Thoracic aorta (tissue), 2 donors: ENCODE data around the gene CTNNA2. TPM values are rescaled to one million over a fixed set of nuclear protein-coding genes. Genes with fewer than 3 reads are reported as not detected.

Source experiments
- ATAC-seq: fragments of 150-250 bp; one replicate; pipeline ENCODE4 v1.8.0; 2017; ENCODE audit warnings: low read depth; ENCODE audit not compliant: insufficient number of reproducible peaks, low FRiP score
- DNase-seq: peaks from one replicate; pipeline ENCODE4 v3.0.0-alpha.2; 2020; ENCODE audit warnings: low spot score
- H3K27ac ChIP-seq, 2 donors: fragments of 200-600 bp; sonication (generic); 1 replicate in 1 of 2; 2 replicates in 1 of 2; pipeline ENCODE4 v1.5.1; 2016; ENCODE audit warnings: mild to moderate bottlenecking in 2 of 2, moderate library complexity in 2 of 2
- H3K27me3 ChIP-seq: fragments of 200-600 bp; sonication (generic); replicated peaks from 2 replicates; pipeline ENCODE4 v1.6.0; 2016; ENCODE audit warnings: mild to moderate bottlenecking; ENCODE audit not compliant: insufficient read depth
- H3K36me3 ChIP-seq: fragments of 200-600 bp; sonication (generic); one replicate; pipeline ENCODE4 v1.5.1; 2016
- H3K4me1 ChIP-seq, 2 donors: fragments of 200-600 bp; sonication (generic); 1 replicate in 1 of 2; 2 replicates in 1 of 2; pipeline versions ENCODE4 v1.5.1 to v1.6.0; 2016; ENCODE audit warnings: low read depth in 2 of 2, mild to moderate bottlenecking in 1 of 2; ENCODE audit not compliant: control insufficient read depth in 1 of 2
- H3K4me3 ChIP-seq: fragments of 200-600 bp; sonication (generic); 2 replicates; pipeline ENCODE4 v1.5.1; 2016; ENCODE audit warnings: mild to moderate bottlenecking
- H3K9me3 ChIP-seq: fragments of 200-600 bp; sonication (generic); 2 replicates; pipeline ENCODE4 v1.5.1; 2016
- CTCF ChIP-seq: fragments of 200-600 bp; sonication (generic); IDR thresholded peaks from one replicate; pipeline ENCODE4 v1.5.1; 2019; ENCODE audit warnings: antibody characterized with exemption
- total RNA-seq, 2 donors: library from RNA; depleted of rRNA; stranded (reverse); fragments of >200 nt; gene quantifications; one replicate each; pipeline versions ENCODE4 v1.1.0 to v1.2.3, GENCODE V29; 2016

The CTNNA2 gene
- total RNA-seq, 2 donors from 2014 or later = not detected

- Histone ChIP-seq H3K4me1 (no peaks in the 10 kb centered on the region), H3K4me3 (no peak overlapping the region), H3K9me3 (no peaks in the 10 kb centered on the region), H3K27ac (no peak overlapping the region), H3K27me3 (no peaks in the 10 kb centered on the region), H3K36me3 (no peaks in the 10 kb centered on the region)
- ATAC-seq = no peak
- no peak for DNase-seq
- TF ChIP-seq CTCF = no peak
Measured at GRCh38 chr2:79711098-79711497, 198.2 kb downstream of the CTNNA2 start.

- Histone ChIP-seq H3K4me1 (no peaks in the 10 kb centered on the region), H3K9me3 (no peaks in the 10 kb centered on the region), H3K27ac (no peak overlapping the region), H3K36me3 (no peaks in the 10 kb centered on the region), H3K4me3 (no peak overlapping the region), H3K27me3 (no peaks in the 10 kb centered on the region)
- no peak for ATAC-seq
- TF ChIP-seq CTCF = no peak
- DNase-seq = no peak
Measured at GRCh38 chr2:79713131-79713785, 200.4 kb downstream of the CTNNA2 start.

GRCh38 chr2:79714283-79714682 lies 201.4 kb downstream of the CTNNA2 start:
- H3K9me3 ChIP-seq = no peaks in the 10 kb centered on the region
- no peak overlapping the region for H3K27ac ChIP-seq
- H3K27me3 ChIP-seq = no peaks in the 10 kb centered on the region
- no peak for ATAC-seq
- no peaks in the 10 kb centered on the region for H3K4me1 ChIP-seq
- no peaks in the 10 kb centered on the region for H3K36me3 ChIP-seq
- TF ChIP-seq CTCF = no peak
- DNase-seq = no peak
- H3K4me3 ChIP-seq = no peak overlapping the region

GRCh38 chr2:79715338-79715737 lies 202.5 kb downstream of the CTNNA2 start:
- Histone ChIP-seq H3K9me3 (no peaks in the 10 kb centered on the region), H3K27ac (no peak overlapping the region), H3K27me3 (no peaks in the 10 kb centered on the region), H3K4me1 (no peaks in the 10 kb centered on the region), H3K4me3 (no peak overlapping the region), H3K36me3 (no peaks in the 10 kb centered on the region)
- no peak for TF ChIP-seq CTCF
- no peak for ATAC-seq
- no peak for DNase-seq

- Histone ChIP-seq H3K4me3 (no peak overlapping the region), H3K4me1 (no peaks in the 10 kb centered on the region), H3K36me3 (no peaks in the 10 kb centered on the region), H3K27me3 (no peaks in the 10 kb centered on the region), H3K27ac (no peak overlapping the region), H3K9me3 (no peaks in the 10 kb centered on the region)
- TF ChIP-seq CTCF = no peak
- DNase-seq = no peak
- no peak for ATAC-seq
Measured at GRCh38 chr2:79716266-79716665, 203.4 kb downstream of the CTNNA2 start.
